Measurements from ENCODE around the gene RAD51D.
A peak's percentile ranks its signal among the peaks of the same experiment; 100 is the strongest.

Gene RAD51D

GRCh38 chr17:35088881-35089585 is 30.6 kb downstream of the RAD51D start:
- Histone ChIP-seq H3K36me3 (no peaks in the 10 kb centered on the region), H3K27ac (peak overlapping the region; percentile 95), H3K27me3 (no peaks in the 10 kb centered on the region), H3K4me1 (ENCODE audit: control insufficient read depth in 1 of 2, insufficient read depth in 1 of 2, low read depth in 1 of 2, low read length in 1 of 2) (peaks cover 38 to 49% of the 10 kb centered on the region in 2 experiments), H3K4me3 (ENCODE audit: low read depth in 1 of 2, low read length in 1 of 2) (peak overlapping the region; percentile 70 to 99), H3K9me3 (no peaks in the 10 kb centered on the region)
- peak; percentile 91 for TF ChIP-seq CTCF (IDR thresholded peaks at IDR 0.05)

- TF ChIP-seq CTCF (IDR thresholded peaks at IDR 0.05) = no peak
- no peaks in the 10 kb centered on the region for H3K9me3 ChIP-seq
- H3K4me3 ChIP-seq (ENCODE audit: low read depth in 1 of 2, low read length in 1 of 2) = peak overlapping the region; percentile 70 to 99
- H3K4me1 ChIP-seq (ENCODE audit: control insufficient read depth in 1 of 2, insufficient read depth in 1 of 2, low read depth in 1 of 2, low read length in 1 of 2) = peaks cover 38 to 49% of the 10 kb centered on the region in 2 experiments
- H3K27me3 ChIP-seq = no peaks in the 10 kb centered on the region
- no peaks in the 10 kb centered on the region for H3K36me3 ChIP-seq
- H3K27ac ChIP-seq = peak overlapping the region; percentile 95
These were observed 31.2 kb downstream of the RAD51D start for GRCh38 chr17:35088356-35088880.

- Histone ChIP-seq H3K9me3 (no peaks in the 10 kb centered on the region), H3K4me1 (ENCODE audit: control insufficient read depth in 1 of 2, insufficient read depth in 1 of 2, low read depth in 1 of 2, low read length in 1 of 2) (peaks cover 38 to 49% of the 10 kb centered on the region in 2 experiments), H3K36me3 (no peaks in the 10 kb centered on the region), H3K4me3 (ENCODE audit: low read depth in 1 of 2, low read length in 1 of 2) (peak overlapping the region; percentile 70 to 99), H3K27ac (peak overlapping the region; percentile 95), H3K27me3 (no peaks in the 10 kb centered on the region)
- no peak for TF ChIP-seq CTCF (IDR thresholded peaks at IDR 0.05)
These were observed 31.8 kb downstream of the RAD51D start for GRCh38 chr17:35087731-35088355.

- no peaks in the 10 kb centered on the region for H3K27me3 ChIP-seq
- H3K4me3 ChIP-seq (ENCODE audit: low read depth in 1 of 2, low read length in 1 of 2) = no peak overlapping the region
- H3K9me3 ChIP-seq = no peaks in the 10 kb centered on the region
- H3K27ac ChIP-seq = peak overlapping the region; percentile 95
- no peak for TF ChIP-seq CTCF (IDR thresholded peaks at IDR 0.05)
- peaks cover 38 to 49% of the 10 kb centered on the region in 2 experiments for H3K4me1 ChIP-seq (ENCODE audit: control insufficient read depth in 1 of 2, insufficient read depth in 1 of 2, low read depth in 1 of 2, low read length in 1 of 2)
- no peaks in the 10 kb centered on the region for H3K36me3 ChIP-seq
These were observed 32.6 kb downstream of the RAD51D start for GRCh38 chr17:35086931-35087573.

- Histone ChIP-seq H3K27me3 (no peaks in the 10 kb centered on the region), H3K36me3 (no peaks in the 10 kb centered on the region), H3K9me3 (no peaks in the 10 kb centered on the region), H3K27ac (no peak overlapping the region), H3K4me1 (ENCODE audit: control insufficient read depth in 1 of 2, insufficient read depth in 1 of 2, low read depth in 1 of 2, low read length in 1 of 2) (peaks cover 37 to 47% of the 10 kb centered on the region in 2 experiments), H3K4me3 (ENCODE audit: low read depth in 1 of 2, low read length in 1 of 2) (no peak overlapping the region)
- TF ChIP-seq CTCF (IDR thresholded peaks at IDR 0.05) = no peak
These were observed 33.5 kb downstream of the RAD51D start for GRCh38 chr17:35086164-35086563.

Measured in neutrophil (primary cell).